Fibroblast of mammary gland (primary cell): ENCODE measurements around the gene HCFC1.

Experiments
- DNase-seq: peaks from one replicate; pipeline ENCODE4 v3.0.0-alpha.2; 2010; ENCODE audit warnings: low read depth
- H3K4me3 ChIP-seq: 2 replicates; pipeline ENCODE4 v1.5.1; 2011; ENCODE audit warnings: low read depth, mild to moderate bottlenecking, low read length, moderate library complexity; ENCODE audit not compliant: control insufficient read depth
- CTCF ChIP-seq: conservative IDR thresholded peaks from 2 replicates; pipeline ENCODE4 v1.5.1; 2011; ENCODE audit warnings: low read depth, low read length, inconsistent platforms; ENCODE audit not compliant: control insufficient read depth, insufficient read depth

Gene HCFC1

DNA sequence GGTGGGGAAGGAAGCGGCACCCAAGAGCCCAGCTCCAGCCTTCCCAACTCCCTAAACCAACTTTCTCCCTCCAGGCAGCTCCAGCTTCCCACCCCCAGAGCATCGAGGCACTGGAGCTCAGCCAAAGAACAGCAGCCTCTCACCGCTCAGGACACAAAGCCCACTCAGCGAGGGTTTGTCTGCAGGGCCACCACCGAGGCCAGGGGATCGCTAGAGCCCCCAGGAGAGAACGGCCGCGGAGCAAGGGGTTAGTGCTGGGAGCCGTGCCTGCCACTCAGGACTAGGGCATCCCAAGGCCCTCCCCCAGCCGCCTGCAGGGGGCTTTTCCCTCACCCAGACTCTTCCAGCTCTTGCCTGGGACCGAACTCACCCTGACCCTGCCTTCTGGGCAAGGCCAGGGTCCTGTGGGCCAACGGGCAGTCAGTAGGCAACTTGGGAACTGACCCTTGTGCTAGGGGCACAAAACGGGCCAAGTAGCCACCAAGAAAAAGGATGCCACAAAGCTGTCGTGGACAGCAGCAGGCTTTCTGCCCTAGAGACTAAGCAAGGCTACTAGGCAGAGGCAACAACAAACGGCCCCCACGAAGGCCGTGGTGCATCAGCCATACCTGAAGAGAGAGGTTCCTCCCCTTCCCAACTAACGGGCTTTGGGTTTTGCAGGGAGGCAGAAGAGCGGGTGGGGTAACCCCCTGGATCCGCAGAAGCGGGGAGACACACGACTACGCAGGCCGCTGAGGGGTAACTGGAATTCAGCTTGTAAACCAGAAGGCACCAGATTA lies 2.3 kb downstream of the HCFC1 start:
- TF ChIP-seq CTCF, result no peak
- DNase-seq, result no peak
- H3K4me3 ChIP-seq, result peak overlapping the region; percentile 95

DNA sequence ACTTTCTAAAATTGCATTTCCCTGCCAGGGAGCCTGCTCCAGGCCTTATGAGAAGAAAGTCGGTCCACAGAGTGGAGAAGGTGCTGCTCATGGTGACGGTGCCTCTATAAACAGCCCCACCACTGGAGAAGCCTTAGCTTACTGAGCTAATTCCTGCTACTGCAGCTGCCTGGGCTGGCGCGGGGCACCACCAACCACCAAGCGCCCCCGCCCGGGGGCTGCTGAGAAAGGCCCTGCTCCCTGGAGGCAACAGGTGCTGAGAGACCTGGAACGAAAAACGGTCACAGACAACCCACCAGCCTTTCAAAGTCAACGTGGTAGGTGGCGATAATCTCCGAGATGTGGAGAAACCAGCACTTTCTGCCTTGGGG lies 2.9 kb downstream of the HCFC1 start:
- no peak for DNase-seq
- no peak for TF ChIP-seq CTCF
- peak overlapping the region; percentile 95 for H3K4me3 ChIP-seq

DNA sequence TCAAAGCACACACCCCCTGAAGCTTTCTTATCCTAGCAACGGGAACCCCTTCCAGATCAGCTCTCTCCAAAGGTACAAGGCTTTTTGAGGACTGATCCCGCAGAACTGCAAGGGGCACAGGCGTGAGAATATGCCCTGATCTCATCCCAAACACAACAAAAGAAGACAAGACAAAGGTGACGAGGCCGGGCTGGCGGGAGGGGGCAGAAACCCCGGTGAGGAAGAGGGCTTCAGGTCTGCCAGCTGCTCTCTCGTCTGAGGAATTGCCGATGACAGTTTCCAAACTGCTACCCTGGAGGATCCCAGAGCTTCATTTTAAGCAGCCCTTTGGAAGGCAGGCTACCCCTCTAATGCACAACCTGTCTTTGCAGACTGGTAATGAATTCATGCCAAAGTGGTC lies 3.4 kb downstream of the HCFC1 start:
- DNase-seq, result no peak
- H3K4me3 ChIP-seq, result peak overlapping the region; percentile 95
- no peak for TF ChIP-seq CTCF

DNA sequence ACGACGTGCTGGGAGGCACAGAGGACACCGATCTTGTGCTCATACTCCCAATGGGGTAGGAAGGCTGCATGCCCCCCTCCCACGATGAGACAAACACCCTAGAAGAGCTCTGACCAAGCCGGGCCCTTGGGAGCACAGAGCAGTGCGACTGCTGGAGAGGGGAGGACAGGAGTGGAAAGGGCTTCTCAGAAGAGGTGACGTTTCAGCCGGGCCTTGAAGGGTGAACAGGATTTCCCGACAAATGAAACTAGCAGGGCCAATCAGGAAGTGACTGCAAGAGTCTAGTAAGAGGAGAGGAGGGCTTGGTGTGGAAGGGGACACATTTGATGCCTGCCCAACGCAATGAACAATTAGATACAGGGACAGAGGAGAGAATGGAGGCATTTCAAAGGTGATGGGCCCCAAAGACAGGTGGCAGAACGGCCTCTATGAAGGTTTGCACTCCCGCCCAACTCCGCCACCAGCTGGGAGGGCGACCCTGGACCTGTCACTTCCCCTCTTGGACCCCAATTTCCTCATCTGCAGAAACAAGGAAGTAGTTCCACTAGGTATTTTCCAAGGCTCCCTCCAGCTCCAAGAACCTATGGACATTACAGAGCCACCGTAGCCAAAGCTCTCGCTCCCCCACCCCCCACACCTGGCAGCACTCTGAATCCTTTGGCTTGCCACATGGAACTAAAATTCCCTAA lies 3.9 kb downstream of the HCFC1 start:
- no peak for TF ChIP-seq CTCF
- DNase-seq, result no peak
- H3K4me3 ChIP-seq, result no peak overlapping the region

- H3K4me3 ChIP-seq, result no peak overlapping the region
- DNase-seq, result peak; percentile 49
- TF ChIP-seq CTCF, result no peak
These were observed 4.6 kb downstream of the HCFC1 start for GRCh38 chrX:153966841-153967535.

DNA sequence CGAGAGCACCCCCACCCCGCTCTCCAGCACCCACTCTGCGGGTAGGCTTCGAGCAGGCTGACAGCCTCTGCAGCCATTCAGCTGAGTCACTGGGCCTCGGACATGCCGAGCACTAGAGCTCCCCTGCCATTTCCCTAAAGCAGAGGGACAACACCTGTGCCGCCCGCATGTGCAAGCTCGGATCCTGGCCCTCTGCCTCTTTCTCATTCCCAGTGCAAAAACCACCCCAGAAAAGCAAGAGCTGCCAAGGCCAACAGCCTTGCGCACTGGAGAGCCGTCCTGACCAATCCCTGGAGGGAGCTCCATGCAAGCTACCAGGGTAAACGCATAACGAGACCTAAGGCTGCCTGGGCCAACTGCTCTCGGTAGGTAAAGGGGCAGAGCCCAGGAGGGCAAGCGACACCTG lies 5.3 kb downstream of the HCFC1 start:
- TF ChIP-seq CTCF, result no peak
- no peak overlapping the region for H3K4me3 ChIP-seq
- peak; percentile 43 for DNase-seq
